Liver (tissue), 3 donors: ENCODE measurements around the gene MYO5A.

Experiments used
- CTCF ChIP-seq: fragments of 150-350 bp; IDR thresholded peaks from 2 replicates; pipeline ENCODE4 v1.5.1; 2017; ENCODE audit warnings: improper control_type of control experiment, low read depth, low read length; ENCODE audit not compliant: missing input control
- TAF1 ChIP-seq: conservative IDR thresholded peaks from 2 replicates; pipeline ENCODE4 v1.6.1; 2016; ENCODE audit warnings: antibody characterized with exemption, mild to moderate bottlenecking
- donor health status: healthy.
- donor health status: healthy.

- TF ChIP-seq TAF1 (no peak), CTCF (no peak)
Observed at GRCh38 chr15:52301265-52301847, 227.3 kb downstream of the MYO5A start.
